Measurements from ENCODE around the gene GADD45G. TPM values are rescaled to one million over a fixed set of nuclear protein-coding genes. Genes with fewer than 3 reads are reported as not detected.

The GADD45G gene
- polyA plus RNA-seq, 3 donors, result 1.1 to 9.0 (median 1.3) TPM

GRCh38 chr9:89639367-89639795, 34.6 kb downstream of the GADD45G start:
- peaks cover 12 to 15% of the 10 kb centered on the region in 2 donors for H3K4me1 ChIP-seq (ENCODE audit: control insufficient read depth in 1 of 2, insufficient read depth in 2 of 2, low read length in 2 of 2)
- H3K4me3 Mint-ChIP-seq, result no peak overlapping the region
- DNase-seq, result no peak
- H3K27ac ChIP-seq (ENCODE audit: low read depth in 1 of 2, low read length in 2 of 2), result no peak overlapping the region
- no peak overlapping the region for H2AFZ ChIP-seq (ENCODE audit: insufficient read depth, low read depth, low read length, poor library complexity, severe bottlenecking)
- H3K27me3 ChIP-seq (ENCODE audit: control insufficient read depth in 2 of 2, insufficient read depth in 2 of 2, low read length in 2 of 2), result no peaks in the 10 kb centered on the region
- peaks cover 15% of the 10 kb centered on the region for H3K4me1 Mint-ChIP-seq
- TF ChIP-seq CTCF (IDR thresholded peaks at IDR 0.05), result no peak
- no peaks in the 10 kb centered on the region for H3K36me3 ChIP-seq (replicated peaks in 1 of 2; ENCODE audit: control insufficient read depth in 1 of 2, insufficient read depth in 2 of 2, low read length in 2 of 2)
- no peak overlapping the region for H3K9ac ChIP-seq (ENCODE audit: insufficient read depth, low read length, poor library complexity, severe bottlenecking)
- WGBS (ENCODE audit: insufficient coverage), result 86% methylated on average over 9 of the region's 13 CpGs
- H3K27me3 Mint-ChIP-seq (ENCODE audit: low read depth in 3 of 3), result peaks cover 2 to 5% (median 3%) of the 10 kb centered on the region in 3 donors
- no peaks in the 10 kb centered on the region for H4K20me1 ChIP-seq (ENCODE audit: insufficient read depth, low read length)
- no peak overlapping the region for H3K4me3 ChIP-seq (replicated peaks in 1 of 3; ENCODE audit: low read depth in 2 of 3, low read length in 3 of 3)
- no peak overlapping the region for H3K4me2 ChIP-seq (replicated peaks; ENCODE audit: extremely low read depth, low read length, poor library complexity, severe bottlenecking)
- no peaks in the 10 kb centered on the region for H3K36me3 Mint-ChIP-seq
- no peaks in the 10 kb centered on the region for H3K9me3 ChIP-seq (replicated peaks in 1 of 2; ENCODE audit: control insufficient read depth in 1 of 2, insufficient read depth in 1 of 2, low read length in 2 of 2)
- peaks cover 0 to 3% (median 0%) of the 10 kb centered on the region in 7 donors for H3K9me3 Mint-ChIP-seq
- intact Hi-C loops (cut with micrococcal nuclease), result no loop called here
- H3K27ac Mint-ChIP-seq, result peak overlapping the region in 4 of 7 donors; percentile 56 to 84 (median 60)
- no peaks in the 10 kb centered on the region for H3K79me2 ChIP-seq (ENCODE audit: insufficient read depth, low read length)

- no peak for DNase-seq
- Histone ChIP-seq H3K4me3 (replicated peaks in 1 of 3; ENCODE audit: low read depth in 2 of 3, low read length in 3 of 3) (peak overlapping the region in 1 of 3 experiments; percentile 34), H3K9ac (ENCODE audit: insufficient read depth, low read length, poor library complexity, severe bottlenecking) (no peak overlapping the region), H2AFZ (ENCODE audit: insufficient read depth, low read depth, low read length, poor library complexity, severe bottlenecking) (peak overlapping the region; percentile 56), H3K9me3 (replicated peaks in 1 of 2; ENCODE audit: control insufficient read depth in 1 of 2, insufficient read depth in 1 of 2, low read length in 2 of 2) (no peaks in the 10 kb centered on the region), H3K27ac (ENCODE audit: low read depth in 1 of 2, low read length in 2 of 2) (peak overlapping the region in 1 of 2 donors; percentile 6), H3K4me1 (ENCODE audit: control insufficient read depth in 1 of 2, insufficient read depth in 2 of 2, low read length in 2 of 2) (peaks cover 12 to 15% of the 10 kb centered on the region in 2 donors), H3K27me3 (ENCODE audit: control insufficient read depth in 2 of 2, insufficient read depth in 2 of 2, low read length in 2 of 2) (no peaks in the 10 kb centered on the region), H3K79me2 (ENCODE audit: insufficient read depth, low read length) (no peaks in the 10 kb centered on the region), H4K20me1 (ENCODE audit: insufficient read depth, low read length) (no peaks in the 10 kb centered on the region), H3K36me3 (replicated peaks in 1 of 2; ENCODE audit: control insufficient read depth in 1 of 2, insufficient read depth in 2 of 2, low read length in 2 of 2) (no peaks in the 10 kb centered on the region), H3K4me2 (replicated peaks; ENCODE audit: extremely low read depth, low read length, poor library complexity, severe bottlenecking) (peak overlapping the region; percentile 51)
- Mint-ChIP-seq H3K4me1 (peaks cover 15% of the 10 kb centered on the region), H3K27ac (peak overlapping the region in 3 of 7 donors; percentile 40 to 84 (median 73)), H3K4me3 (no peak overlapping the region), H3K36me3 (no peaks in the 10 kb centered on the region), H3K9me3 (peaks cover 0 to 7% (median 0%) of the 10 kb centered on the region in 7 donors), H3K27me3 (ENCODE audit: low read depth in 3 of 3) (peaks cover 0 to 3% (median 2%) of the 10 kb centered on the region in 3 donors)
- intact Hi-C loops (cut with micrococcal nuclease), result no loop called here
- 71% methylated on average over 1 of the region's 5 CpGs for WGBS (ENCODE audit: insufficient coverage)
- no peak for TF ChIP-seq CTCF (IDR thresholded peaks at IDR 0.05)
Observed at GRCh38 chr9:89639961-89640360, 35.1 kb downstream of the GADD45G start.
